Loucy (cell line): ENCODE measurements around the gene PLK3.

Experiments
- CTCF ChIP-seq: fragments of 200-600 bp; sonication (generic); conservative IDR thresholded peaks from 2 replicates; pipeline ENCODE4 v1.5.1; 2014; ENCODE audit warnings: mild to moderate bottlenecking, antibody characterized with exemption, low read length
- EZH2phosphoT487 ChIP-seq: fragments of 200-600 bp; IDR thresholded peaks from 2 replicates; pipeline ENCODE4 v1.6.1; 2018; ENCODE audit warnings: antibody characterized with exemption, mild to moderate bottlenecking, moderate library complexity, borderline replicate concordance

DNA sequence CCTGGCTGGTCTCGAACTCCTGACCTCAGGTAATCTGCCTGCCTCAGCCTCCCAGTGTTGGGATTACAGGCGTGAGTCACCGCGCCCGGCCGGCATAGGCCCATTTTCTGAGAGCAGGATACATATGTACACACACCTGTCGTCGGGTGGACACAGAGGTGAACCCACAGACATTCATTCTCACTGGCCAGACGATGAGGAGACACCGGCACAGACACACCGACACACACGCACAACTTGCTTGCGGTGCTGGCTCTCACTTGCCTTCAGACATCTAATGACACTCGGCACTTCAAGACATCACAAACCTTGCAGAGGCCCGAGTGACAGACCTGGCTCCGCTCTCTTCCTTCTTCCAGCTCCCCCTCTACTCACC, 42.3 kb downstream of the PLK3 start:
- TF ChIP-seq CTCF (no peak), EZH2phosphoT487 (no peak)
